Measurements from ENCODE around the gene PEAR1.

GRCh38 chr1:156895927-156896326 is 2.4 kb downstream of the PEAR1 start:
- TF ChIP-seq CTCF (IDR thresholded peaks at IDR 0.05) = no peak
- no peak for TF ChIP-seq POLR2AphosphoS5 (IDR thresholded peaks at IDR 0.05)
- TF ChIP-seq POLR2A (IDR thresholded peaks at IDR 0.05) = no peak
